GM12875 (cell line): ENCODE data around the gene CABLES1.

Experiments used
- H3K4me3 ChIP-seq: one replicate; pipeline ENCODE4 v1.5.1; 2011; ENCODE audit warnings: low read depth, low read length, control low read depth
- TF ChIP-seq, protein P1 (sequence below): IDR thresholded peaks from 2 replicates; pipeline ENCODE4 v1.5.1; 2011; ENCODE audit warnings: low read depth, mild to moderate bottlenecking, control low read depth, inconsistent platforms, low read length, moderate library complexity, borderline replicate concordance; ENCODE audit not compliant: insufficient read depth

CABLES1 gene

DNA sequence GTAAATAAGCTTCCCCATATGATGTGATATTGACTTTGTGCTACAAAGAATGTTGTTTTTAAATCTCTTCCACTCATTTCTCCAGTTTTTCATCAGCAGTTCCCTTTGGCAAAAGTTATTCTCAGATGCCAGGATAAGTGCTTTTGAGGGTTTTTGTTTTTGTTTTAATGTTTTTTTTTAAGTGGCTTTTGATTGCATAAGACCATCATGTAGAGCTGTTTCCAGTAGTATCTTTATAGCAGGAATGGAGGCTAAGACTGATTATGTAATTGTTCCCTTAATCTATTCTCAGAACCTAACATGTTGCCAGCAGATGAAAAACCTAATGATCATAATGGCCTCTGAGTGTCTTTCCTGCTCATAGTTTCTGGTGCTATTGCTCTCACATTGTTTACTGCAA is 77.9 kb downstream of the CABLES1 start:
- no peak overlapping the region for H3K4me3 ChIP-seq
- TF ChIP-seq, protein P1, sequence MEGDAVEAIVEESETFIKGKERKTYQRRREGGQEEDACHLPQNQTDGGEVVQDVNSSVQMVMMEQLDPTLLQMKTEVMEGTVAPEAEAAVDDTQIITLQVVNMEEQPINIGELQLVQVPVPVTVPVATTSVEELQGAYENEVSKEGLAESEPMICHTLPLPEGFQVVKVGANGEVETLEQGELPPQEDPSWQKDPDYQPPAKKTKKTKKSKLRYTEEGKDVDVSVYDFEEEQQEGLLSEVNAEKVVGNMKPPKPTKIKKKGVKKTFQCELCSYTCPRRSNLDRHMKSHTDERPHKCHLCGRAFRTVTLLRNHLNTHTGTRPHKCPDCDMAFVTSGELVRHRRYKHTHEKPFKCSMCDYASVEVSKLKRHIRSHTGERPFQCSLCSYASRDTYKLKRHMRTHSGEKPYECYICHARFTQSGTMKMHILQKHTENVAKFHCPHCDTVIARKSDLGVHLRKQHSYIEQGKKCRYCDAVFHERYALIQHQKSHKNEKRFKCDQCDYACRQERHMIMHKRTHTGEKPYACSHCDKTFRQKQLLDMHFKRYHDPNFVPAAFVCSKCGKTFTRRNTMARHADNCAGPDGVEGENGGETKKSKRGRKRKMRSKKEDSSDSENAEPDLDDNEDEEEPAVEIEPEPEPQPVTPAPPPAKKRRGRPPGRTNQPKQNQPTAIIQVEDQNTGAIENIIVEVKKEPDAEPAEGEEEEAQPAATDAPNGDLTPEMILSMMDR = no peak

DNA sequence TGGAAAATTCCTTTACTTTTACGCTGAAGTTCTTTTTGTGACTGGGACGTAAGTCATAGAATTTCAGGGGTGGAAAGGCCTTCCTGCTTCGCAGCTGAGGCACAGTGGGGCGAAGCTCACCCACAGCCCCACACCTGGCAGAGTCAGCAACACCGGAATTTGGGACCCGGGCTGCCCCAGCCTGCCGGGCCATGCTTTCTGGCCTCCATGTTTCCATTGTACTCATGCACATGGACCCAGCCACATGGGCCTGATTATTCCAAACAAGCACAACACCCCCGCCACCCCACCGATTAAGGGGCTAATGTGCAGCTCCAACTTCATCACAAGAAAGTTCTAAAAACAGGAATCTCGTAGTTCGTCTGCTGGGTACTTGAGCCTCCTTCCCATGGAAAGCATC is 82.5 kb downstream of the CABLES1 start:
- TF ChIP-seq, protein P1 = no peak
- no peak overlapping the region for H3K4me3 ChIP-seq

GRCh38 chr18:23220355-23220754 is 85.1 kb downstream of the CABLES1 start:
- no peak overlapping the region for H3K4me3 ChIP-seq
- TF ChIP-seq, protein P1 = no peak

- TF ChIP-seq, protein P1 = no peak
- no peak overlapping the region for H3K4me3 ChIP-seq
These were observed 88.4 kb downstream of the CABLES1 start for GRCh38 chr18:23223641-23224040.

- no peak overlapping the region for H3K4me3 ChIP-seq
- TF ChIP-seq, protein P1 = no peak
These were observed 90.2 kb downstream of the CABLES1 start for GRCh38 chr18:23225503-23225902.

DNA sequence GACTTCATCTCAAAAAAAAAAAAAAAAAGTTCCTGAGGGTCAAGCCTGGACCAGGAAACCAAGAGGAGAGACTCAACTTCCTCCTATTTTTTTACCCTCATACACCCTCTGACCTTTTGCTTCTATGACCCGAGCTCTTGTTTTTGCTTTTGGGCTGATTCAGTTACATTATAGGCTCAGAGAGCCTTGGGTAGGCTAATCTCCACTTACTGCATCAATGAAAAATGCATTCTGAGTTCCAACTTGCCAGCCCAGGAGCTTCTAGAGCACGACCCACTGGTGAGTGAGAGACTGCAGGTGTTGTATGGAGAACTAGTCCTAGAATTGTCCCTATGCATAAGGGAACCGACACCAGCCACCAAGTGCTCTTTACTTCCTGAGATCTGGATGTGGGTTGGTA is 91.1 kb downstream of the CABLES1 start:
- TF ChIP-seq, protein P1 = no peak
- H3K4me3 ChIP-seq = no peak overlapping the region

DNA sequence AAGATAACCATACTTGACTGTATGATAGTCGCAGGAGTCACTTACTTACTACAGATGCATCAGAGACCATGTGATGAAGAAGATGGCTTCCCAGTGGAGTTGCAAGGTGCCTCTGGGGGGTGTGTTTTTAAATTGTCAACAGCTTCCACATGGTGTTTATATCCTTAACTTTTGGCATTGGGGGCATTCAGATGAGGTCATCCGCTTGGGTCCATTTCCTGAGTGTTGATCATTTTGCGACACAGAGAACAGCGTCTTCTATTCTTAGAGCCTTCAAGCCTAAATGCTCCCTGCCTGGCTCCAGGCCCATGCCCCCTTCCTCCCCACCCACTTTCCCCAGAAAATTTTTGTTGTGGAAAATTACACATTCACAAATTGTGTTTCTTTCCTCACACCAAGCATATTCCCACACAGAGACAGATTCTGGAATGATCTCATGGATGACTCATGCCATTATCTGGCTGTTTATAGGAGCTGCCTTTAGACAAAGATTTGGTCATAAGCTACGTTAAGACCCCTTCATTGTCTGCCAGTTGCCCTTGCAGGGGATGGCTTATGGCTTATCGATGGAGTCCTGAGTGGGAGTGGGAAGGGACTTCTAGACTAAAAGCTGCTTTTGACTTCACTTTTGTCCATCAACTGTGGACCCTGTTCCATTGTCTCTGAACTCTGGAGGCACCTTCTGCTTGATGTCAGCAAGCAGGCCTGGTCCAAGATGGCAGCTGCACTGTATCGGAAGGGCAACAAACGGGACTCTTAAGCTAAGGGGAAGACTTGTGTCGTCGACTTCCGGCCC is 91.8 kb downstream of the CABLES1 start:
- TF ChIP-seq, protein P1 = no peak
- no peak overlapping the region for H3K4me3 ChIP-seq
